HL-60 (cell line): ENCODE results near the gene RNF40.

ENCODE experiments used
- GABPA ChIP-seq: IDR thresholded peaks from 2 replicates; pipeline ENCODE4 v1.6.1; 2012; ENCODE audit warnings: low read depth
- POLR2AphosphoS5 ChIP-seq: IDR thresholded peaks from 2 replicates; pipeline ENCODE4 v1.6.1; 2012; ENCODE audit warnings: low read depth
- SPI1 ChIP-seq: IDR thresholded peaks from 2 replicates; pipeline ENCODE4 v1.6.1; 2012; ENCODE audit warnings: low read depth, mild to moderate bottlenecking, borderline replicate concordance
- TF ChIP-seq, protein P1 (sequence below): IDR thresholded peaks from 2 replicates; pipeline ENCODE4 v1.6.1; 2012; ENCODE audit warnings: low read depth; ENCODE audit not compliant: insufficient replicate concordance
- TF ChIP-seq, protein P2 (sequence below): IDR thresholded peaks from one replicate; pipeline ENCODE4 v1.5.1; 2011; ENCODE audit warnings: low read length, control low read depth, inconsistent platforms; ENCODE audit not compliant: insufficient read depth

DNA sequence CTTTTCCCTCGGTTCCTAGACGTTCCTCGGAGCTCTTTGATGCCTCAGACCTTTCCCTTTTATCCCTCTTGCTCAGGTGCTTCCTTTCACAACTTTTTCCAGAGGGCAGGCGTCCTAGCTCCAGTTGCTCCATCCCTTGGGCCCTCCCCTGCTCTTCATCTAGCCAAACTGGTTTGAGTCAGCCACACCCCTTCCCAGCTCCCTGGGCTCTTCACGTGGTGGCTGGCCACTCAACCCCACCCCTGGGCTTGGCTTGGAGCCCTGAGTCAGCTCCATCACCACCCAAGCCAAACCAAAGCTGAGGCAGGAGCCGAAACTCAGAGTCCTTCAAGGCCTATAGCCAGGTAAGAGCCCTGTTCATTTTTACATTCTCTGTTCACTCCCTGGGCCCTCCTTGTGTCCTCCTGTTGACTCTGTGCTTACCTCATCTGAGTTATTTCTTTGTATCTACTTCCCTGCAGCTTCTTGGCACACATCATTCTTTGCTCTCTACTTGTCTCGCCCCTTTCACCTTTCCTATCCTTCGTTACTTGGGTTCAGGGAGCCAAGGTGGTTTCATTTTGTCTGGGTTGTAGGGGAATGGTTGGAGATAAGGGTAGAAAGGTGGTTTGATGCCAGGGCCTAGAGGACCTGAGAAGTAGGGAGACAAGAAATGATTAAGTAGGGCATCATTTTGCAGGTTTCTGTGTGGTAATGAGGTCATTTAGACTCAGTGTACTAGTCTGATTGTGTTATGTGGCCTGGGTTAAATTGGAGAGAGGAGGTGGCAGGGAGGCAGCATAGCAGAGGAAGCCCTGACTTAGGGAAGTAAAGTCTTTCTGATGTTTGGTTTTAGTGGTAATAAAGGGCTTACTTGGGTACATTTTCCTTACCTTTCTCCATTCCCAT is 21.5 kb upstream of the RNF40 start:
- TF ChIP-seq, protein P1, sequence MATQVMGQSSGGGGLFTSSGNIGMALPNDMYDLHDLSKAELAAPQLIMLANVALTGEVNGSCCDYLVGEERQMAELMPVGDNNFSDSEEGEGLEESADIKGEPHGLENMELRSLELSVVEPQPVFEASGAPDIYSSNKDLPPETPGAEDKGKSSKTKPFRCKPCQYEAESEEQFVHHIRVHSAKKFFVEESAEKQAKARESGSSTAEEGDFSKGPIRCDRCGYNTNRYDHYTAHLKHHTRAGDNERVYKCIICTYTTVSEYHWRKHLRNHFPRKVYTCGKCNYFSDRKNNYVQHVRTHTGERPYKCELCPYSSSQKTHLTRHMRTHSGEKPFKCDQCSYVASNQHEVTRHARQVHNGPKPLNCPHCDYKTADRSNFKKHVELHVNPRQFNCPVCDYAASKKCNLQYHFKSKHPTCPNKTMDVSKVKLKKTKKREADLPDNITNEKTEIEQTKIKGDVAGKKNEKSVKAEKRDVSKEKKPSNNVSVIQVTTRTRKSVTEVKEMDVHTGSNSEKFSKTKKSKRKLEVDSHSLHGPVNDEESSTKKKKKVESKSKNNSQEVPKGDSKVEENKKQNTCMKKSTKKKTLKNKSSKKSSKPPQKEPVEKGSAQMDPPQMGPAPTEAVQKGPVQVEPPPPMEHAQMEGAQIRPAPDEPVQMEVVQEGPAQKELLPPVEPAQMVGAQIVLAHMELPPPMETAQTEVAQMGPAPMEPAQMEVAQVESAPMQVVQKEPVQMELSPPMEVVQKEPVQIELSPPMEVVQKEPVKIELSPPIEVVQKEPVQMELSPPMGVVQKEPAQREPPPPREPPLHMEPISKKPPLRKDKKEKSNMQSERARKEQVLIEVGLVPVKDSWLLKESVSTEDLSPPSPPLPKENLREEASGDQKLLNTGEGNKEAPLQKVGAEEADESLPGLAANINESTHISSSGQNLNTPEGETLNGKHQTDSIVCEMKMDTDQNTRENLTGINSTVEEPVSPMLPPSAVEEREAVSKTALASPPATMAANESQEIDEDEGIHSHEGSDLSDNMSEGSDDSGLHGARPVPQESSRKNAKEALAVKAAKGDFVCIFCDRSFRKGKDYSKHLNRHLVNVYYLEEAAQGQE, result no peak
- TF ChIP-seq, protein P2, sequence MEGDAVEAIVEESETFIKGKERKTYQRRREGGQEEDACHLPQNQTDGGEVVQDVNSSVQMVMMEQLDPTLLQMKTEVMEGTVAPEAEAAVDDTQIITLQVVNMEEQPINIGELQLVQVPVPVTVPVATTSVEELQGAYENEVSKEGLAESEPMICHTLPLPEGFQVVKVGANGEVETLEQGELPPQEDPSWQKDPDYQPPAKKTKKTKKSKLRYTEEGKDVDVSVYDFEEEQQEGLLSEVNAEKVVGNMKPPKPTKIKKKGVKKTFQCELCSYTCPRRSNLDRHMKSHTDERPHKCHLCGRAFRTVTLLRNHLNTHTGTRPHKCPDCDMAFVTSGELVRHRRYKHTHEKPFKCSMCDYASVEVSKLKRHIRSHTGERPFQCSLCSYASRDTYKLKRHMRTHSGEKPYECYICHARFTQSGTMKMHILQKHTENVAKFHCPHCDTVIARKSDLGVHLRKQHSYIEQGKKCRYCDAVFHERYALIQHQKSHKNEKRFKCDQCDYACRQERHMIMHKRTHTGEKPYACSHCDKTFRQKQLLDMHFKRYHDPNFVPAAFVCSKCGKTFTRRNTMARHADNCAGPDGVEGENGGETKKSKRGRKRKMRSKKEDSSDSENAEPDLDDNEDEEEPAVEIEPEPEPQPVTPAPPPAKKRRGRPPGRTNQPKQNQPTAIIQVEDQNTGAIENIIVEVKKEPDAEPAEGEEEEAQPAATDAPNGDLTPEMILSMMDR, result no peak
- TF ChIP-seq GABPA (no peak), POLR2AphosphoS5 (peak; percentile 33; the same call in 1 of the 2 replicates), SPI1 (no peak)
